ENCODE results near the gene DPP7. TPM values are rescaled to one million over a fixed set of nuclear protein-coding genes. Genes with fewer than 3 reads are reported as not detected.

DPP7 gene
- total RNA-seq, 1 experiment from 2014 or later = 291 TPM

- peak; percentile 83 for ATAC-seq
- H3K27ac ChIP-seq (ENCODE audit: low read depth, low read length) = peak within 1 kb of the TSS; percentile 98
- no peaks in the 10 kb centered on the region for H3K27me3 ChIP-seq (ENCODE audit: insufficient read depth, low read length)
- no peak within 1 kb of the TSS for H2AFZ ChIP-seq (ENCODE audit: low read depth, low read length, poor library complexity, severe bottlenecking)
- H3K9me2 ChIP-seq (ENCODE audit: insufficient read depth) = no peaks in the 10 kb centered on the region
- H3K4me1 ChIP-seq (ENCODE audit: control insufficient read depth in 1 of 2, insufficient read depth in 2 of 2, low read length in 2 of 2) = peaks cover 38 to 56% of the 10 kb centered on the region in 2 experiments
- H3K79me2 ChIP-seq (ENCODE audit: insufficient read depth, low read length) = peaks cover 14% of the 10 kb centered on the region; the same call in 1 of the 2 replicates
- ChIA-PET POLR2A (interaction anchor here (0.7 to 4.8 kb wide), 12 partner anchors 10 to 504 kb away, joined by 3 to 43 read pairs (median 4); partner anchors contain the start of genes LCNL1, SAPCD2, TUBB4B and UAP1L1), CTCF (interaction anchor here (0.8 to 4.8 kb wide), 16 partner anchors 18 to 336 kb away, joined by 3 to 49 read pairs (median 4); partner anchors contain the start of genes AJM1, EXD3, NPDC1 and RNF224), RAD21 (ENCODE audit: low non-redundant PET in 1 of 2, low total read pairs in 2 of 2, uncharacterized antibody in 2 of 2, unreplicated experiment in 2 of 2) (interaction anchor here (1.5 to 2.1 kb wide), 2 partner anchors 19 kb away, joined by 5 to 12 read pairs; no protein-coding TSS in a partner anchor)
- H3K9ac ChIP-seq (ENCODE audit: low read length) = peak within 1 kb of the TSS; percentile 96
- DNase-seq (ENCODE audit: low read depth, low spot score) = peak; percentile 98
- H3K4me3 ChIP-seq (replicated peaks in 1 of 2; ENCODE audit: low read depth in 1 of 2, low read length in 2 of 2) = peak within 1 kb of the TSS; percentile 83 to 96
- H4K20me1 ChIP-seq (ENCODE audit: insufficient read depth) = no peaks in the 10 kb centered on the region
- H3K36me3 ChIP-seq (ENCODE audit: control insufficient read depth in 1 of 2, insufficient read depth in 2 of 2, low read length in 2 of 2) = 0 out of 4 replicates have a peak, but pooled peaks cover 0 to 4% of the 10 kb centered on the region in 2 experiments
- intact Hi-C loops (cut with micrococcal nuclease) = loop anchor here (1.0 kb wide), 1 partner anchor 32 kb away; no protein-coding TSS in a partner anchor
- TF ChIP-seq POLR2A (IDR thresholded peaks at IDR 0.05; ENCODE audit: borderline replicate concordance, extremely low read depth, insufficient read depth, insufficient read length) = no peak
- peak; percentile 89 for TF ChIP-seq POLR2AphosphoS5 (IDR thresholded peaks at IDR 0.05; ENCODE audit: low read depth, low read length)
- TF ChIP-seq YY1 (IDR thresholded peaks at IDR 0.05; ENCODE audit: extremely low read depth, insufficient replicate concordance, low read depth, low read length) = peak; percentile 91
- peak; percentile 45 for TF ChIP-seq TCF7L2 (IDR thresholded peaks at IDR 0.05; ENCODE audit: borderline replicate concordance, extremely low read depth, insufficient read depth, insufficient read length)
- peak; percentile 76; the same call in 1 of the 2 replicates for TF ChIP-seq ZFX (IDR thresholded peaks at IDR 0.05)
- no TSS peak for BruUV-seq (replicated peaks)
- peak within 1 kb of the TSS; percentile 98 for H3K4me2 ChIP-seq (ENCODE audit: low read length)
- no peaks in the 10 kb centered on the region for H3K9me3 ChIP-seq (ENCODE audit: control insufficient read depth in 1 of 2, insufficient read depth in 1 of 2, low read depth in 1 of 2, low read length in 2 of 2)
These were observed 27.8 kb downstream of the DPP7 start, which contains the start of gene MAN1B1 for GRCh38 chr9:137086531-137087408. MAN1B1 (plus strand) TSS chr9:137086985; CDS start chr9:137087000, 15 bp downstream.
